Kidney (tissue), 14 donors: ENCODE data around the gene ZNF732. TPM values are rescaled to one million over a fixed set of nuclear protein-coding genes. Genes with fewer than 3 reads are reported as not detected.
"Not testable (repeated sequence)": the region's sequence is repeated elsewhere in the genome, so short reads cannot be mapped to it uniquely, and the experiment has no call there.

Experiments used
- DNase-seq, 5 donors: peaks; one replicate each; pipeline ENCODE4 v3.0.0-alpha.2; 2013 to 2020
- FAIRE-seq: peaks from 2 replicates; lab custom pipeline; 2012; peaks lifted over from hg19 to GRCh38; lab: Jason Lieb, UNC
- H3K27ac ChIP-seq, 2 donors: one replicate each; pipeline ENCODE4 v1.7.0; 2013; ENCODE audit warnings: low read depth in 2 of 2, low read length in 2 of 2, inconsistent platforms in 1 of 2
- H3K27me3 ChIP-seq: one replicate; pipeline ENCODE4 v1.7.1; 2013; ENCODE audit warnings: low read length, inconsistent platforms; ENCODE audit not compliant: control insufficient read depth, insufficient read depth
- H3K36me3 ChIP-seq, 3 donors: one replicate each; pipeline versions ENCODE4 v1.7.0 to v1.7.1; 2013; ENCODE audit warnings: low read length in 3 of 3, control low read depth in 1 of 3, inconsistent platforms in 1 of 3; ENCODE audit not compliant: insufficient read depth in 3 of 3, control insufficient read depth in 2 of 3
- H3K4me1 ChIP-seq, 3 donors: one replicate each; pipeline versions ENCODE4 v1.7.0 to v1.7.1; 2013; ENCODE audit warnings: low read length in 3 of 3, inconsistent platforms in 1 of 3, low read depth in 1 of 3; ENCODE audit not compliant: control insufficient read depth in 2 of 3, insufficient read depth in 2 of 3
- H3K4me3 ChIP-seq, 3 donors: one replicate each; pipeline versions ENCODE4 v1.7.0 to v1.8.1; 2013; ENCODE audit warnings: low read length in 3 of 3, control low read depth in 1 of 3, inconsistent platforms in 1 of 3
- H3K9ac ChIP-seq, 3 donors: one replicate each; pipeline versions ENCODE4 v1.7.0 to v1.7.1; 2013; ENCODE audit warnings: low read length in 3 of 3, control low read depth in 1 of 3, inconsistent platforms in 1 of 3
- H3K9me3 ChIP-seq, 3 donors: one replicate each; pipeline versions ENCODE4 v1.7.0 to v1.7.1; 2013; ENCODE audit warnings: low read length in 3 of 3, control low read depth in 1 of 3, inconsistent platforms in 1 of 3; ENCODE audit not compliant: control insufficient read depth in 2 of 3, insufficient read depth in 1 of 3
- CTCF ChIP-seq: IDR thresholded peaks from 3 replicates; pipeline ENCODE4 v1.5.1; 2012; ENCODE audit warnings: mild to moderate bottlenecking, moderate library complexity, borderline replicate concordance; ENCODE audit not compliant: insufficient read depth; ENCODE audit errors: extremely low read depth
- intact Hi-C: fragments of 100-400 bp; cut with DNase I; formaldehyde crosslinking; loops from one replicate; pipeline ENCODE4 v1.11.1; 2022
- polyA plus RNA-seq: library from polyadenylated mRNA; stranded (reverse); fragments of 350-450 nt; fragmentation: Illumina TruSeq; extraction: RNeasy Lipid Tissue Mini Kit (QIAGEN cat#74804); gene quantifications from one replicate; pipeline ENCODE4 v1.2.3, GENCODE V29; 2014; ENCODE audit warnings: low read depth, low replicate concordance; ENCODE audit not compliant: insufficient read depth
- total RNA-seq: library from RNA; stranded (reverse); fragmentation: NEBNext Ultra II Directional; extraction: Animal tissue kit (Norgen Biotek cat#: 25700); gene quantifications from one replicate; pipeline ENCODE4 v1.2.1, GENCODE V29; 2021
- donor health status: control.
- donor health status: control.
- donor health status: control.
- donor health status: control.
- donor health status: control.
- donor health status: DM: yes; HTN: yes; CAD: no.
- donor health status: Normal renal cell carcinoma (clear cell type).

ZNF732 gene
- total and polyA plus RNA-seq, 2 donors from 2014 or later, result not detected

DNA sequence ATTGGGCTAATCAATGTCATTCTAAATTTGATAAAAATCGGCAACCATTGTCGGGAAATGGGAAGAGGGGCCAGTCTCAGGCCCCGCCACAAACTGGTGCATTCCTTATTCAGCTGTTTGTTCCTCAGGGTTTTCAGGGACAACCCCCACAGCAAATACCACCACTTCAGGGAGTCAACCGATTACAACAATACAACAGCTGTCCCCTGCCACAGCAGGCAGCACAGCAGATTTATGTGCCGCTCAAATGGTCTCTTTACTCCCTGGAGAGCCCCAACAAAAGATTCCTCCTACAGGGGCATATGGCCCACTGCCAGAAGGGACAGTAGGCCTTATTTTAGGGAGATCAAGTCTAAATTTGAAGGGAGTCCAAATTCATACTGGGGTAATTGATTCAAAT lies 61.8 kb downstream of the ZNF732 start:
- DNase-seq (no peak), FAIRE-seq (no peak)
- H3K9me3 ChIP-seq, result peaks cover 0 to 5% (median 0%) of the 10 kb centered on the region in 3 donors
- no peak overlapping the region for H3K9ac ChIP-seq
- peaks cover 0 to 5% (median 0%) of the 10 kb centered on the region in 3 donors for H3K4me1 ChIP-seq
- H3K36me3 ChIP-seq, result no peaks in the 10 kb centered on the region
- no peaks in the 10 kb centered on the region for H3K27me3 ChIP-seq
- H3K27ac ChIP-seq, result no peak overlapping the region
- intact Hi-C loops, result no loop called here
- no peak for TF ChIP-seq CTCF
- no peak overlapping the region for H3K4me3 ChIP-seq

- H3K36me3 ChIP-seq, result no peaks in the 10 kb centered on the region
- H3K4me3 ChIP-seq, result peak overlapping the region; percentile 56 to 93 (median 76)
- H3K9ac ChIP-seq, result peak overlapping the region; percentile 26 to 77 (median 74)
- H3K4me1 ChIP-seq, result peaks cover 0 to 5% (median 0%) of the 10 kb centered on the region in 3 donors
- no peak overlapping the region for H3K27ac ChIP-seq
- intact Hi-C loops, result no loop called here
- DNase-seq (peak in 3 of 5 donors; percentile 37 to 66 (median 50)), FAIRE-seq (peak; percentile 95)
- H3K9me3 ChIP-seq, result no peaks in the 10 kb centered on the region
- H3K27me3 ChIP-seq, result no peaks in the 10 kb centered on the region
- peak; percentile 98 for TF ChIP-seq CTCF
Observed at GRCh38 chr4:242121-242848, 63.0 kb downstream of the ZNF732 start.

GRCh38 chr4:241411-241810 lies 63.9 kb downstream of the ZNF732 start:
- H3K27ac ChIP-seq, intact Hi-C loops, DNase-seq, H3K9ac ChIP-seq, H3K4me1 ChIP-seq, H3K9me3 ChIP-seq, H3K27me3 ChIP-seq, FAIRE-seq, H3K36me3 ChIP-seq: not testable (repeated sequence)
- H3K4me3 ChIP-seq, result peak overlapping the region in 1 of 3 donors; percentile 76

DNA sequence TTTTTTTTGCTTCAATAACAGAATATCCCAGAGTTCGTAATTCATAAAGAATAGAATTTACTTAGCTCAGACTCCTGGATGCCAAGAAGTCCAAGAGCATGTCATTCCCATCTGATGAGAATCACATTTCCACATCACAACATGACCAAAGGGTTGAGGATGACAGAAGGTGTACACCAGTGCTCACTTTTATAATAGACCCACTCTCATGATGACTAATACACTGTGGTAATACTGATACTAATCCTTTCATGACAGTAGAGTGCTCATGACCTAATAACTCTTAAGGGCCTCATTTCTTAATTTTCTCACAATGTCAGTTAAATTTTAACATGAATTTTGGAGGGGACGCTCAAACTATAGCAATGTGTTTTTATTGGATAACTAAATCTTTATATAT lies 69.2 kb downstream of the ZNF732 start:
- Histone ChIP-seq H3K9ac (no peak overlapping the region), H3K4me3 (no peak overlapping the region), H3K27me3 (no peaks in the 10 kb centered on the region), H3K36me3 (no peaks in the 10 kb centered on the region), H3K9me3 (peaks cover 0 to under 1% (median 0%) of the 10 kb centered on the region in 3 donors), H3K4me1 (no peaks in the 10 kb centered on the region), H3K27ac (no peak overlapping the region)
- FAIRE-seq (no peak), DNase-seq (no peak)
- no peak for TF ChIP-seq CTCF
- intact Hi-C loops, result no loop called here
